Endothelial cell of umbilical vein (primary cell): ENCODE results near the gene BORCS5. TPM values are rescaled to one million over a fixed set of nuclear protein-coding genes. Genes with fewer than 3 reads are reported as not detected.

Source experiments
- BruUV-seq: library from RNA; stranded (reverse); fragments of 400-500 nt; replicated peaks from 2 replicates; lab custom pipeline; 2021; lab: Mats Ljungman, UMichigan
- CTCF ChIA-PET: fragments of 300-600, 350-600 bp; sonication (Branson Sonifier 250); formaldehyde crosslinking; loops from one replicate; lab custom pipeline; 2021; ENCODE audit warnings: antibody characterized with exemption, inconsistent platforms; lab: Charles Lee
- POLR2A ChIA-PET: fragments of 300-600, 350-600 bp; sonication (Branson Sonifier 250); formaldehyde crosslinking; loops from one replicate; lab custom pipeline; 2021; ENCODE audit warnings: antibody characterized with exemption, inconsistent platforms; lab: Charles Lee
- DNase-seq: peaks from one replicate; pipeline ENCODE4 v3.0.0-alpha.2; 2011; ENCODE audit warnings: low read depth, low spot score
- FAIRE-seq: peaks from 2 replicates; lab custom pipeline; 2011; peaks lifted over from hg19 to GRCh38; lab: Jason Lieb, UNC
- H2AFZ ChIP-seq: 2 replicates; pipeline ENCODE4 v1.6.0; 2012; ENCODE audit warnings: low read depth, low read length, control low read depth, inconsistent platforms
- H3K27ac ChIP-seq: 2 replicates; pipeline ENCODE4 v1.5.1; 2011; ENCODE audit warnings: low read depth, mild to moderate bottlenecking, control low read depth, low read length, moderate library complexity; ENCODE audit not compliant: insufficient read depth
- H3K27me3 ChIP-seq, 2 experiments: 2 replicates each; pipeline versions ENCODE4 v1.6.0 to v1.6.1; 2011; ENCODE audit warnings: low read length in 2 of 2, mixed read lengths in 1 of 2; ENCODE audit not compliant: control insufficient read depth in 2 of 2, insufficient read depth in 2 of 2
- H3K36me3 ChIP-seq, 2 experiments: 2 replicates in 1 of 2; 3 replicates in 1 of 2; pipeline ENCODE4 v1.5.1; 2011; ENCODE audit warnings: low read length in 2 of 2, mild to moderate bottlenecking in 1 of 2, moderate library complexity in 1 of 2; ENCODE audit not compliant: control insufficient read depth in 2 of 2, insufficient read depth in 2 of 2; ENCODE audit errors: extremely low read depth in 1 of 2
- H3K4me1 ChIP-seq: 3 replicates; pipeline ENCODE4 v1.5.1; 2011; ENCODE audit warnings: mild to moderate bottlenecking, low read length; ENCODE audit not compliant: control insufficient read depth, insufficient read depth; ENCODE audit errors: extremely low read depth
- H3K4me2 ChIP-seq: 2 replicates; pipeline ENCODE4 v1.6.1; 2011; ENCODE audit warnings: low read length, control low read depth, mixed read lengths; ENCODE audit not compliant: insufficient read depth
- H3K4me3 ChIP-seq, 3 experiments: fragments of 200-600 bp in 1 of 3; sonication (generic), shearing (Covaris generic) in 1 of 3; replicated peaks in 1 of 3; 2 replicates each; pipeline ENCODE4 v1.5.1; 2011 to 2016; ENCODE audit warnings: control low read depth in 3 of 3, low read length in 3 of 3, mild to moderate bottlenecking in 2 of 3, inconsistent platforms in 1 of 3, low read depth in 1 of 3, moderate library complexity in 1 of 3; ENCODE audit not compliant: insufficient read depth in 1 of 3
- H3K79me2 ChIP-seq: 2 replicates; pipeline ENCODE4 v1.6.0; 2012; ENCODE audit warnings: low read length, inconsistent platforms; ENCODE audit not compliant: control insufficient read depth, insufficient read depth
- H3K9ac ChIP-seq: replicated peaks from 2 replicates; pipeline ENCODE3; 2011; ENCODE audit warnings: low read length, control low read depth; ENCODE audit not compliant: insufficient read depth; ENCODE audit errors: extremely low read depth
- H3K9me1 ChIP-seq: replicated peaks from 3 replicates; pipeline ENCODE4 v1.6.0; 2011; ENCODE audit warnings: mild to moderate bottlenecking, low read length; ENCODE audit not compliant: control insufficient read depth, insufficient read depth; ENCODE audit errors: extremely low read depth
- H3K9me3 ChIP-seq: replicated peaks from 2 replicates; pipeline ENCODE4 v1.5.1; 2012; ENCODE audit warnings: low read length, inconsistent platforms; ENCODE audit not compliant: control insufficient read depth, insufficient read depth
- H4K20me1 ChIP-seq: replicated peaks from 2 replicates; pipeline ENCODE3; 2011; ENCODE audit warnings: mild to moderate bottlenecking, low read length; ENCODE audit not compliant: control insufficient read depth, insufficient read depth; ENCODE audit errors: extremely low read depth
- CTCF ChIP-seq, 2 donors: IDR thresholded peaks; 1 replicate in 1 of 2; 2 replicates in 1 of 2; pipeline ENCODE4 v1.5.1; 2011; ENCODE audit warnings: low read length in 2 of 2, mild to moderate bottlenecking in 2 of 2, moderate library complexity in 2 of 2, control low read depth in 1 of 2, inconsistent platforms in 1 of 2, low read depth in 1 of 2; ENCODE audit not compliant: insufficient read depth in 1 of 2; ENCODE audit errors: extremely low read depth in 1 of 2
- EZH2 ChIP-seq: IDR thresholded peaks from 2 replicates; pipeline ENCODE4 v1.6.1; 2012; ENCODE audit warnings: borderline replicate concordance, low read depth, mild to moderate bottlenecking, moderate library complexity, low read length, inconsistent platforms; ENCODE audit not compliant: severe bottlenecking
- FOS ChIP-seq: IDR thresholded peaks from 2 replicates; pipeline ENCODE4 v1.6.1; 2011; ENCODE audit warnings: mild to moderate bottlenecking, low read length, moderate library complexity, borderline replicate concordance; ENCODE audit not compliant: insufficient read depth
- GATA2 ChIP-seq: IDR thresholded peaks from 2 replicates; pipeline ENCODE4 v1.7.0; 2011; ENCODE audit warnings: low read depth, mild to moderate bottlenecking, moderate library complexity, mixed read lengths, low read length; ENCODE audit not compliant: insufficient read length, insufficient read depth
- JUN ChIP-seq: IDR thresholded peaks from 2 replicates; pipeline ENCODE4 v1.6.1; 2011; ENCODE audit warnings: borderline replicate concordance, low read depth; ENCODE audit not compliant: insufficient read length, insufficient read depth
- MYC ChIP-seq: IDR thresholded peaks from one replicate; pipeline ENCODE4 v1.6.1; 2011; ENCODE audit warnings: mild to moderate bottlenecking, low read depth, low read length
- POLR2A ChIP-seq: IDR thresholded peaks from 2 replicates; pipeline ENCODE4 v1.6.1; 2012; ENCODE audit warnings: low read depth, mild to moderate bottlenecking, control low read depth, low read length
- POLR2AphosphoS5 ChIP-seq: IDR thresholded peaks from 2 replicates; pipeline ENCODE4 v1.6.1; 2012; ENCODE audit warnings: low read depth, mild to moderate bottlenecking, control low read depth, low read length, moderate library complexity; ENCODE audit not compliant: insufficient read depth
- dilution Hi-C: fragments of 300-500 bp; cut with MboI; formaldehyde crosslinking; loops from one replicate; pipeline ENCODE4 v1.15.0; 2019; ENCODE audit warnings: low sequenced_read_pairs; ENCODE audit not compliant: extremely low pct_ligation_motif_present
- intact Hi-C: fragments of 100-400 bp; cut with micrococcal nuclease; formaldehyde crosslinking; loops from one replicate; pipeline ENCODE4 v1.10.0; 2022
- polyA plus RNA-seq, 4 experiments: library from polyadenylated mRNA; depleted of rRNA in 3 of 4; stranded (reverse) in 3 of 4; unstranded in 1 of 4; fragments of >200 nt; gene quantifications; 2 replicates each; pipeline versions ENCODE4 v1.2.1 to v1.2.3, GENCODE V29; 2011 to 2012; ENCODE audit warnings: missing spikeins in 1 of 4
- total RNA-seq: library from RNA; stranded (reverse); gene quantifications from 2 replicates; pipeline ENCODE4 v1.2.3, GENCODE V29; 2021
- TF ChIP-seq, protein P1 (sequence below): IDR thresholded peaks from 2 replicates; pipeline ENCODE4 v1.6.1; 2011; ENCODE audit not compliant: insufficient read depth, insufficient read length

The BORCS5 gene
- total and polyA plus RNA-seq, 2 donors (not counting 3 experiments of a cell fraction or from before 2014, with no cell fraction given): 8.3 to 10.5 TPM

DNA sequence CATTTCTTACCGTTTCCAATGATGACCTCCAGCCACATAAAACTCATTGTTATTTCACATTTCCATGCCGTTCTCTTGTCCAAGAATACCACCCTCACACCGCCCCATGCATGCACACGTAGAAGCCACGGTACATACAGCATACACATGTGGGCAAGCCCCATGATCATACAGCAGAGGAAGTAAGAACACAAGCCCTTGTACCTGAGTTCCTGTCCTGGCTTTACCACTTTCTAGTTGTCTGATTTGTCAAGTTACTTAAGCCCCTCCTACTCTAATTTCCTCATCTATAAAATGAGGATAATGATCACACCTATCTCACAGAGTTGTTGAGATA lies 145.9 kb downstream of the BORCS5 start:
- no TSS peak for BruUV-seq
- CTCF ChIA-PET: interaction anchor here (0.6 kb wide), 1 partner anchor 11 kb away, joined by 3 read pairs; no protein-coding TSS in a partner anchor
- TF ChIP-seq, protein P1, sequence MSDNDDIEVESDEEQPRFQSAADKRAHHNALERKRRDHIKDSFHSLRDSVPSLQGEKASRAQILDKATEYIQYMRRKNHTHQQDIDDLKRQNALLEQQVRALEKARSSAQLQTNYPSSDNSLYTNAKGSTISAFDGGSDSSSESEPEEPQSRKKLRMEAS: no peak
- TF ChIP-seq POLR2AphosphoS5 (no peak), CTCF (IDR thresholded peaks at IDR 0.05; ENCODE audit: extremely low read depth in 1 of 2, insufficient read depth in 1 of 2, low read depth in 1 of 2, low read length in 2 of 2) (no peak), POLR2A (no peak)

DNA sequence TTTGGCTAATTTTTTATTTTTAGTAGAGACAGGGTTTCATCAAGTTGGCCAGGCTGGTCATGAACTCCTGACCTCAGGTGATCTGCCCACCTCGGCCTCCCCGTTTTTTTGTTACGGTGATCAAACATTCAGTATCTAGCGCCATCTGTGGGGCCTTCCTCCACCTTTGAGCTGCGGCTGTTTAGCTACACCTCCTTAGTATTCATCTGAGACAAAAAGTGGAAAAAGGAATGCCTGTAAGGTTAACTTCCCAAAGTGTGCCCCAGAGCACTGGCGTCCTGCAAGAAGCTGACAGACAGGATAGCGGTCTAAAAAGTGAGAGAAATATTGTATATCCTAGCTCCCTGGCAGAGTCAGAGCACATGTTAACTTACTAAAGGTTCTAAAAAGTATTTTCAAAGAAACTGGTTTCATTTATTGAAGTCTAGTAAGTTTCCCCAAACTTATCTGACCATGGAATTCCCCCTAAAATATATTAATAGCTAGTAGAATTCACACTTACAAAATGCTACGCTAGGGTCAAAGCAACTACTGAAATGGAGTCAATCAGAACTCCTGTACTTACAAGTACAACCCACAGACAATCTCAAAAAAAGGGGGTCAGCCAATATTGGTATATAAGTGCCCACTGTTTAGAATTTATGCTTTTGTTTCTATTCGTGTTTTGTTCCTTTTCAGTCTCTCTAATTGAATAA lies 146.7 kb downstream of the BORCS5 start:
- no peaks in the 10 kb centered on the region for H4K20me1 ChIP-seq
- BruUV-seq: no TSS peak
- ChIA-PET POLR2A (no interaction called here), CTCF (interaction anchor here (1.3 kb wide), 1 partner anchor 38 kb away, joined by 3 read pairs; no protein-coding TSS in a partner anchor)
- dilution Hi-C loops (no loop called here), intact Hi-C loops (no loop called here)
- H3K36me3 ChIP-seq: no peaks in the 10 kb centered on the region
- H3K4me2 ChIP-seq: no peak overlapping the region
- FAIRE-seq (no peak), DNase-seq (no peak)
- H3K27ac ChIP-seq: no peak overlapping the region
- no peak overlapping the region for H3K9ac ChIP-seq
- TF ChIP-seq CTCF (IDR thresholded peaks at IDR 0.05; ENCODE audit: extremely low read depth in 1 of 2, insufficient read depth in 1 of 2, low read depth in 1 of 2, low read length in 2 of 2): no peak
- no peak for TF ChIP-seq POLR2AphosphoS5
- TF ChIP-seq MYC: no peak
- TF ChIP-seq EZH2: no peak
- TF ChIP-seq GATA2: no peak
- no peak for TF ChIP-seq JUN
- TF ChIP-seq, protein P1: no peak
- no peak for TF ChIP-seq FOS
- TF ChIP-seq POLR2A: no peak
- peaks cover 11% of the 10 kb centered on the region for H3K79me2 ChIP-seq
- no peak overlapping the region for H3K4me3 ChIP-seq
- H2AFZ ChIP-seq: no peak overlapping the region
- H3K4me1 ChIP-seq: peaks cover 14% of the 10 kb centered on the region
- H3K9me3 ChIP-seq: no peaks in the 10 kb centered on the region
- H3K27me3 ChIP-seq: no peaks in the 10 kb centered on the region
- no peaks in the 10 kb centered on the region for H3K9me1 ChIP-seq

More for the DNA sequence above, 145.9 kb downstream of the BORCS5 start:
- peaks cover 14% of the 10 kb centered on the region for H3K4me1 ChIP-seq
- FAIRE-seq (no peak), DNase-seq (no peak)
- H3K27ac ChIP-seq: no peak overlapping the region
- H4K20me1 ChIP-seq: no peaks in the 10 kb centered on the region
- H3K9me3 ChIP-seq: no peaks in the 10 kb centered on the region
- H2AFZ ChIP-seq: no peak overlapping the region
- no peaks in the 10 kb centered on the region for H3K27me3 ChIP-seq
- POLR2A ChIA-PET: no interaction called here
- dilution Hi-C loops: no loop called here
- H3K4me2 ChIP-seq: no peak overlapping the region
- no peak overlapping the region for H3K9ac ChIP-seq
- intact Hi-C loops: no loop called here
- no peak overlapping the region for H3K4me3 ChIP-seq
- peaks cover 9% of the 10 kb centered on the region for H3K79me2 ChIP-seq
- no peaks in the 10 kb centered on the region for H3K9me1 ChIP-seq
- H3K36me3 ChIP-seq: no peaks in the 10 kb centered on the region
